Bladder microvascular endothelial cell (primary cell): ENCODE measurements around the gene YBX2. TPM values are rescaled to one million over a fixed set of nuclear protein-coding genes. Genes with fewer than 3 reads are reported as not detected.

Experiments
- total RNA-seq: library from RNA; depleted of rRNA; stranded (reverse); fragments of >200 nt; gene quantifications from 2 replicates; pipeline ENCODE4 v1.2.3, GENCODE V29; 2014

Gene YBX2
- total RNA-seq, 1 donor from 2014 or later = 0.25 TPM

Other genes starting within 250 kb of the YBX2 start
- 0.19 TPM in 1 of 2 replicates, not detected in the other for gene CLEC10A, start 214.4 kb downstream of the YBX2 start, total RNA-seq
- not detected in 2 replicates for gene ASGR2, start 179.8 kb downstream of the YBX2 start, total RNA-seq
- gene ASGR1, start 115.3 kb downstream of the YBX2 start, total RNA-seq = 10.5 and 15.1 TPM in 2 replicates
- 6.8 and 22.5 TPM in 2 replicates for gene DLG4, start 74.8 kb downstream of the YBX2 start, total RNA-seq
- 205 and 264 TPM in 2 replicates for gene ACADVL, start 74.7 kb downstream of the YBX2 start, total RNA-seq
- 32.2 and 53.0 TPM in 2 replicates for gene DVL2, start 60.1 kb downstream of the YBX2 start, total RNA-seq
- 28.7 and 37.6 TPM in 2 replicates for gene PHF23, start 55.2 kb downstream of the YBX2 start, total RNA-seq
- gene GABARAP, start 52.2 kb downstream of the YBX2 start, total RNA-seq = 86.0 and 116 TPM in 2 replicates
- gene CTDNEP1, start 42.9 kb downstream of the YBX2 start, total RNA-seq = 18.5 and 41.9 TPM in 2 replicates
- gene ELP5, start 42.4 kb downstream of the YBX2 start, total RNA-seq = 22.4 and 31.6 TPM in 2 replicates
- 0.82 and 8.1 TPM in 2 replicates for gene CLDN7, start 32.2 kb downstream of the YBX2 start, total RNA-seq
- gene SLC2A4, start 12.9 kb downstream of the YBX2 start, total RNA-seq = 0.57 TPM in 1 of 2 replicates, not detected in the other
- gene EIF5A, start 13.0 kb upstream of the YBX2 start, total RNA-seq = 537 and 632 TPM in 2 replicates
- gene GPS2, start 20.7 kb upstream of the YBX2 start, total RNA-seq = 28.8 and 30.1 TPM in 2 replicates
- 10.4 and 31.2 TPM in 2 replicates for gene NEURL4, start 34.7 kb upstream of the YBX2 start, total RNA-seq
- gene ACAP1, start 41.9 kb upstream of the YBX2 start, total RNA-seq = not detected in 2 replicates
- gene KCTD11, start 57.5 kb upstream of the YBX2 start, total RNA-seq = 1.1 and 2.3 TPM in 2 replicates
- not detected in 2 replicates for gene TMEM95, start 60.5 kb upstream of the YBX2 start, total RNA-seq
- 0.49 and 1.6 TPM in 2 replicates for gene TNK1, start 86.5 kb upstream of the YBX2 start, total RNA-seq
- 16.7 and 36.8 TPM in 2 replicates for gene PLSCR3, start 99.9 kb upstream of the YBX2 start, total RNA-seq
- 48.8 and 118 TPM in 2 replicates for gene TMEM256, start 109.5 kb upstream of the YBX2 start, total RNA-seq
- 1.3 and 7.6 TPM in 2 replicates for gene NLGN2, start 113.2 kb upstream of the YBX2 start, total RNA-seq
- gene SPEM1, start 125.7 kb upstream of the YBX2 start, total RNA-seq = not detected in 2 replicates
- not detected in 2 replicates for gene SPEM2, start 131.0 kb upstream of the YBX2 start, total RNA-seq
- not detected in 2 replicates for gene SPEM3, start 134.2 kb upstream of the YBX2 start, total RNA-seq
- 6.0 and 8.4 TPM in 2 replicates for gene TMEM102, start 140.8 kb upstream of the YBX2 start, total RNA-seq
- 0.16 and 0.50 TPM in 2 replicates for gene FGF11, start 144.9 kb upstream of the YBX2 start, total RNA-seq
- gene CHRNB1, start 150.4 kb upstream of the YBX2 start, total RNA-seq = 7.6 and 9.4 TPM in 2 replicates
- 6.3 and 14.2 TPM in 2 replicates for gene ZBTB4, start 185.0 kb upstream of the YBX2 start, total RNA-seq
- gene SLC35G6, start 186.8 kb upstream of the YBX2 start, total RNA-seq = not detected in 2 replicates
- gene POLR2A, start 189.7 kb upstream of the YBX2 start, total RNA-seq = 76.9 and 161 TPM in 2 replicates